Osteoblast (primary cell): Measurements from ENCODE around the gene NUP62. TPM values are rescaled to one million over a fixed set of nuclear protein-coding genes. Genes with fewer than 3 reads are reported as not detected.

ENCODE experiments used
- DNase-seq: peaks from one replicate; pipeline ENCODE4 v3.0.0; 2011; ENCODE audit warnings: low spot score, mixed read lengths; ENCODE audit not compliant: insufficient read length; ENCODE audit errors: missing footprints
- H2AFZ ChIP-seq: 2 replicates; pipeline ENCODE4 v1.6.0; 2011; ENCODE audit warnings: mild to moderate bottlenecking, low read length
- H3K27ac ChIP-seq: 2 replicates; pipeline ENCODE4 v1.5.1; 2011; ENCODE audit warnings: mild to moderate bottlenecking, low read depth, low read length, moderate library complexity
- H3K27me3 ChIP-seq: 2 replicates; pipeline ENCODE4 v1.6.0; 2012; ENCODE audit warnings: mild to moderate bottlenecking, control low read depth, inconsistent platforms, low read length, moderate library complexity; ENCODE audit not compliant: insufficient read depth
- H3K36me3 ChIP-seq: 2 replicates; pipeline ENCODE4 v1.5.1; 2011; ENCODE audit warnings: mild to moderate bottlenecking, low read length, control low read depth, moderate library complexity; ENCODE audit not compliant: insufficient read depth
- H3K4me1 ChIP-seq: 2 replicates; pipeline ENCODE4 v1.5.1; 2011; ENCODE audit warnings: mild to moderate bottlenecking, low read length, control low read depth, moderate library complexity; ENCODE audit not compliant: insufficient read depth
- H3K4me2 ChIP-seq: 2 replicates; pipeline ENCODE4 v1.6.0; 2011; ENCODE audit warnings: mild to moderate bottlenecking, low read length; ENCODE audit not compliant: insufficient read depth
- H3K4me3 ChIP-seq: fragments of 200-600 bp; sonication (generic); 3 replicates; pipeline ENCODE4 v1.5.1; 2012; ENCODE audit warnings: mild to moderate bottlenecking, low read length, inconsistent platforms; ENCODE audit not compliant: insufficient read depth
- H3K79me2 ChIP-seq: 2 replicates; pipeline ENCODE4 v1.6.0; 2012; ENCODE audit warnings: mild to moderate bottlenecking, low read length, control low read depth, inconsistent platforms; ENCODE audit not compliant: insufficient read depth
- H3K9me3 ChIP-seq: 2 replicates; pipeline ENCODE4 v1.5.1; 2011; ENCODE audit warnings: low read depth, low read length, control low read depth
- H4K20me1 ChIP-seq: 2 replicates; pipeline ENCODE4 v1.6.0; 2012; ENCODE audit warnings: mild to moderate bottlenecking, low read length, control low read depth; ENCODE audit not compliant: insufficient read depth
- CTCF ChIP-seq: IDR thresholded peaks from 2 replicates; pipeline ENCODE4 v1.5.1; 2011; ENCODE audit warnings: mild to moderate bottlenecking, low read depth, low read length, moderate library complexity; ENCODE audit errors: extremely low read depth
- total RNA-seq: library from RNA; depleted of rRNA; stranded (reverse); fragments of >200 nt; gene quantifications from 2 replicates; pipeline ENCODE4 v1.2.3, GENCODE V29; 2012

Gene NUP62
- total RNA-seq, 1 donor: 22.8 TPM

- H3K79me2 ChIP-seq: peaks cover 49% of the 10 kb centered on the region
- H2AFZ ChIP-seq: peak overlapping the region; percentile 98
- no peaks in the 10 kb centered on the region for H3K9me3 ChIP-seq
- no peak for TF ChIP-seq CTCF
- H3K27ac ChIP-seq: peak overlapping the region; percentile 100
- H3K4me1 ChIP-seq: peaks cover 20% of the 10 kb centered on the region
- peaks cover 22% of the 10 kb centered on the region for H3K36me3 ChIP-seq
- H4K20me1 ChIP-seq: peaks cover 4% of the 10 kb centered on the region
- no peaks in the 10 kb centered on the region for H3K27me3 ChIP-seq
- H3K4me3 ChIP-seq: peak overlapping the region; percentile 100
- peak; percentile 97 for DNase-seq
- H3K4me2 ChIP-seq: peak overlapping the region; percentile 94
Measured at GRCh38 chr19:49876422-49877019, 52.8 kb downstream of the NUP62 start.

- peak overlapping the region; percentile 100 for H3K4me3 ChIP-seq
- peaks cover 20% of the 10 kb centered on the region for H3K36me3 ChIP-seq
- H3K4me1 ChIP-seq: peaks cover 20% of the 10 kb centered on the region
- H2AFZ ChIP-seq: peak overlapping the region; percentile 91
- H3K27me3 ChIP-seq: no peaks in the 10 kb centered on the region
- peak overlapping the region; percentile 94 for H3K4me2 ChIP-seq
- H4K20me1 ChIP-seq: peaks cover 4% of the 10 kb centered on the region
- H3K27ac ChIP-seq: peak overlapping the region; percentile 100
- no peaks in the 10 kb centered on the region for H3K9me3 ChIP-seq
- peak; percentile 93 for DNase-seq
- TF ChIP-seq CTCF: no peak
- H3K79me2 ChIP-seq: peaks cover 54% of the 10 kb centered on the region
Measured at GRCh38 chr19:49875857-49876421, 53.4 kb downstream of the NUP62 start.

GRCh38 chr19:49875177-49875576 is 54.1 kb downstream of the NUP62 start:
- Histone ChIP-seq H3K36me3 (peaks cover 19% of the 10 kb centered on the region), H3K79me2 (peaks cover 62% of the 10 kb centered on the region)

More at GRCh38 chr19:49875177-49875576, 54.1 kb downstream of the NUP62 start:
- peaks cover 24% of the 10 kb centered on the region for H3K4me1 ChIP-seq
- H2AFZ ChIP-seq: no peak overlapping the region
- H4K20me1 ChIP-seq: peaks cover 4% of the 10 kb centered on the region
- no peak for DNase-seq
- no peaks in the 10 kb centered on the region for H3K27me3 ChIP-seq
- peak overlapping the region; percentile 94 for H3K4me2 ChIP-seq
- H3K9me3 ChIP-seq: no peaks in the 10 kb centered on the region
- H3K4me3 ChIP-seq: peak overlapping the region; percentile 100
- TF ChIP-seq CTCF: no peak
- peak overlapping the region; percentile 100 for H3K27ac ChIP-seq
